ENCODE results near the gene FOS. TPM values are rescaled to one million over a fixed set of nuclear protein-coding genes. Genes with fewer than 3 reads are reported as not detected.

FOS gene
- total and polyA plus RNA-seq, 2 donors (not counting 1 experiment from before 2014, with no cell fraction given), result 103 to 4,077 TPM

DNA sequence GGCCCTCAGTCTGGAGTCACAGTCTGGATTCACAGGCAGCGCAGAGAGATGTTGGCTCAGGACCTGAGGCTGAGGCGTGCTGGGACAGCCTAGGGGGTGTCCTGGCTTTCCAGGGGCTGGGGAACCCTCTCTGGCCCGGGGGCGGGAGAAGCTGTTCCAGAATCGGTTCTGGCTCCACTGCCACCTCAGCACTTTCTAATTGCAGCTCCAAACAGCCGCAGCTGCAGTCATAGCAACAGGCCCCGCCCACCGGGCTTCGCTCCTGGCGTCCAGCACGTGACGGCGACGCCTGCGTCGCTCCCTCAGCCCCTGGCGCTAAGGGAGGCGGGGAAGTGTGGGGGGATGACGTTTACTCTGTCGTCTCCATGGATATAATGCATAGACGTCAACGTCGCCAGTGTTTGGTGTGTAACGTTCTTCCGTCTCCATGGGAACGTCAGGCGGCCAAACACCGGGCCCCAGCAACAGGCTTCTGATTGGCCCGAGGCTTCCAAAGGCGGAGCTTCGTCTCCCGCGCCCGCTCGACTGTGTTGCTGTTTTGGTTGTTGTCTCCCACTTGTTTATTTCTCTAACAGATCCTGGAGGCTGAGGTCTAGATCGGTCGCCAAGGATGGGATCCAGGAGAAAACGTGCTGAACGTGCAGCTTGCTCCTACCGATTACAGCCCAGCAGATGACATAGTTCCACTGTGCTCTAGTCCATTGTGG lies 19.7 kb upstream of the FOS start:
- H3K9me3 ChIP-seq (ENCODE audit: control extremely low read depth in 1 of 3, control insufficient read depth in 2 of 3, insufficient read depth in 1 of 3, low read length in 2 of 3), result no peaks in the 10 kb centered on the region
- ChIA-PET POLR2A (interaction anchor here (0.6 to 1.7 kb wide), 9 partner anchors 10 to 132 kb away, joined by 3 to 19 read pairs (median 4); partner anchors contain the start of gene NEK9), CTCF (interaction anchor here (0.7 to 5.4 kb wide), 11 partner anchors 11 to 398 kb away, joined by 3 to 40 read pairs (median 3); no protein-coding TSS in a partner anchor)
- no peaks in the 10 kb centered on the region for H4K20me1 ChIP-seq (ENCODE audit: control insufficient read depth, insufficient read depth, low read length, poor library complexity, severe bottlenecking)
- DNase-seq (peak; percentile 100), ATAC-seq (ENCODE audit: low read depth) (peak; percentile 86)
- intact Hi-C loops (cut with micrococcal nuclease), result loop anchor here (1.0 to 5.0 kb wide), 5 partner anchors 15 to 71 kb away; partner anchors contain the start of gene FOS
- H2AFZ ChIP-seq (ENCODE audit: insufficient read depth, low read depth, low read length, poor library complexity, severe bottlenecking), result no peak overlapping the region
- Mint-ChIP-seq H3K27ac (peak overlapping the region; percentile 100), H3K4me1 (peaks cover 29% of the 10 kb centered on the region), H3K4me3 (peak overlapping the region; percentile 98), H3K9me3 (ENCODE audit: insufficient read depth) (no peaks in the 10 kb centered on the region), H3K27me3 (peaks cover 4% of the 10 kb centered on the region)
- under 1% methylated on average over 40 of the region's 40 CpGs for WGBS (ENCODE audit: insufficient coverage)
- peak overlapping the region; percentile 88 for H3K9ac ChIP-seq (ENCODE audit: low read length)
- H3K36me3 ChIP-seq (replicated peaks in 1 of 2; ENCODE audit: control extremely low read depth in 1 of 2, control insufficient read depth in 1 of 2, extremely low read depth in 1 of 2, insufficient read depth in 2 of 2, low read length in 1 of 2), result no peaks in the 10 kb centered on the region
- H3K27ac ChIP-seq (ENCODE audit: low read length in 2 of 2), result peak overlapping the region; percentile 97 to 99
- peak overlapping the region; percentile 74 for H3K4me2 ChIP-seq (replicated peaks; ENCODE audit: low read depth, low read length, poor library complexity, severe bottlenecking)
- peaks cover 14 to 18% of the 10 kb centered on the region in 2 donors for H3K4me1 ChIP-seq (ENCODE audit: control insufficient read depth in 2 of 2, insufficient read depth in 2 of 2, low read length in 2 of 2)
- peak overlapping the region; percentile 60 to 72 (median 67) for H3K4me3 ChIP-seq (ENCODE audit: control extremely low read depth in 1 of 5, extremely low read depth in 1 of 5, insufficient read depth in 1 of 5, low read depth in 2 of 5, low read length in 4 of 5)
- no peaks in the 10 kb centered on the region for H3K79me2 ChIP-seq (ENCODE audit: control insufficient read depth, insufficient read depth, low read length)
- no peaks in the 10 kb centered on the region for H3K27me3 ChIP-seq (replicated peaks in 1 of 4; ENCODE audit: control extremely low read depth in 1 of 4, control insufficient read depth in 3 of 4, insufficient read depth in 4 of 4, low read length in 3 of 4)
- TF ChIP-seq, protein P1, sequence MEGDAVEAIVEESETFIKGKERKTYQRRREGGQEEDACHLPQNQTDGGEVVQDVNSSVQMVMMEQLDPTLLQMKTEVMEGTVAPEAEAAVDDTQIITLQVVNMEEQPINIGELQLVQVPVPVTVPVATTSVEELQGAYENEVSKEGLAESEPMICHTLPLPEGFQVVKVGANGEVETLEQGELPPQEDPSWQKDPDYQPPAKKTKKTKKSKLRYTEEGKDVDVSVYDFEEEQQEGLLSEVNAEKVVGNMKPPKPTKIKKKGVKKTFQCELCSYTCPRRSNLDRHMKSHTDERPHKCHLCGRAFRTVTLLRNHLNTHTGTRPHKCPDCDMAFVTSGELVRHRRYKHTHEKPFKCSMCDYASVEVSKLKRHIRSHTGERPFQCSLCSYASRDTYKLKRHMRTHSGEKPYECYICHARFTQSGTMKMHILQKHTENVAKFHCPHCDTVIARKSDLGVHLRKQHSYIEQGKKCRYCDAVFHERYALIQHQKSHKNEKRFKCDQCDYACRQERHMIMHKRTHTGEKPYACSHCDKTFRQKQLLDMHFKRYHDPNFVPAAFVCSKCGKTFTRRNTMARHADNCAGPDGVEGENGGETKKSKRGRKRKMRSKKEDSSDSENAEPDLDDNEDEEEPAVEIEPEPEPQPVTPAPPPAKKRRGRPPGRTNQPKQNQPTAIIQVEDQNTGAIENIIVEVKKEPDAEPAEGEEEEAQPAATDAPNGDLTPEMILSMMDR (IDR thresholded peaks at IDR 0.05), result no peak
- no peak for TF ChIP-seq EZH2 (IDR thresholded peaks at IDR 0.05; ENCODE audit: borderline replicate concordance, insufficient read depth, low read depth, low read length, poor library complexity, severe bottlenecking)

DNA sequence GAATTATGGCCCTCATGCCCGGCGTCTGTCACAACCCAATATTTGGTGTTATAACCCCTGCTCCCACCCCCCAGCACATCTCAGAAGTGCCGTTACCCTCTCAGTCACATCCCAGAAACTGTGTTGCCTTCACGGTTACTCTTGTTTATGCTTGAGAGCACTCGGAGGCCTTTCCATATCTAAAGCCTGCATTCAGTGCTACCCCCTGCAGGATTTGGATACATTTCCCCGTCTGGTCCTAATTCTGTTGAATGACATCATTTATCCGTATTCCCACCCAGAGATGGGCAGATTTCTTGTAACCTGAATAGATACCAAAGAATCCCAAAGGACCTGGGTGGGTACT lies 19.1 kb upstream of the FOS start:
- DNase-seq (no peak), ATAC-seq (ENCODE audit: low read depth) (no peak)
- Histone ChIP-seq H3K36me3 (replicated peaks in 1 of 2; ENCODE audit: control extremely low read depth in 1 of 2, control insufficient read depth in 1 of 2, extremely low read depth in 1 of 2, insufficient read depth in 2 of 2, low read length in 1 of 2) (no peaks in the 10 kb centered on the region), H2AFZ (ENCODE audit: insufficient read depth, low read depth, low read length, poor library complexity, severe bottlenecking) (no peak overlapping the region), H3K79me2 (ENCODE audit: control insufficient read depth, insufficient read depth, low read length) (no peaks in the 10 kb centered on the region), H3K9me3 (ENCODE audit: control extremely low read depth in 1 of 3, control insufficient read depth in 2 of 3, insufficient read depth in 1 of 3, low read length in 2 of 3) (no peaks in the 10 kb centered on the region), H4K20me1 (ENCODE audit: control insufficient read depth, insufficient read depth, low read length, poor library complexity, severe bottlenecking) (no peaks in the 10 kb centered on the region), H3K4me3 (ENCODE audit: control extremely low read depth in 1 of 5, extremely low read depth in 1 of 5, insufficient read depth in 1 of 5, low read depth in 2 of 5, low read length in 4 of 5) (peak overlapping the region; percentile 57 to 72 (median 66)), H3K9ac (ENCODE audit: low read length) (peak overlapping the region; percentile 88), H3K4me2 (replicated peaks; ENCODE audit: low read depth, low read length, poor library complexity, severe bottlenecking) (peak overlapping the region; percentile 74), H3K27me3 (replicated peaks in 1 of 4; ENCODE audit: control extremely low read depth in 1 of 4, control insufficient read depth in 3 of 4, insufficient read depth in 4 of 4, low read length in 3 of 4) (no peaks in the 10 kb centered on the region), H3K4me1 (ENCODE audit: control insufficient read depth in 2 of 2, insufficient read depth in 2 of 2, low read length in 2 of 2) (peaks cover 14 to 18% of the 10 kb centered on the region in 2 donors), H3K27ac (ENCODE audit: low read length in 2 of 2) (peak overlapping the region; percentile 97 to 99)
- Mint-ChIP-seq H3K27me3 (peaks cover 4% of the 10 kb centered on the region), H3K9me3 (ENCODE audit: insufficient read depth) (no peaks in the 10 kb centered on the region), H3K27ac (peak overlapping the region; percentile 100), H3K4me3 (peak overlapping the region; percentile 98), H3K4me1 (peaks cover 29% of the 10 kb centered on the region)
- ChIA-PET POLR2A (interaction anchor here (0.6 to 1.7 kb wide), 7 partner anchors 10 to 133 kb away, joined by 3 to 12 read pairs (median 4); partner anchors contain the start of gene NEK9), CTCF (interaction anchor here (0.9 to 5.4 kb wide), 8 partner anchors 10 to 318 kb away, joined by 3 to 40 read pairs (median 4); no protein-coding TSS in a partner anchor)
- TF ChIP-seq, protein P1 (IDR thresholded peaks at IDR 0.05), result no peak
- TF ChIP-seq EZH2 (IDR thresholded peaks at IDR 0.05; ENCODE audit: borderline replicate concordance, insufficient read depth, low read depth, low read length, poor library complexity, severe bottlenecking), result no peak
- 11% methylated on average over 5 of the region's 7 CpGs for WGBS (ENCODE audit: insufficient coverage)
- intact Hi-C loops (cut with micrococcal nuclease), result loop anchor here (1.0 to 5.0 kb wide), 5 partner anchors 15 to 71 kb away; partner anchors contain the start of gene FOS
